GM12873 (cell line): Measurements from ENCODE around the gene EPAS1.

Source experiments
- TF ChIP-seq, protein P1 (sequence below): IDR thresholded peaks from 2 replicates; pipeline ENCODE4 v1.5.1; 2012; ENCODE audit warnings: low read depth, mild to moderate bottlenecking, moderate library complexity, low read length, control low read depth; ENCODE audit not compliant: insufficient read depth; ENCODE audit errors: missing control alignments

EPAS1 gene

DNA sequence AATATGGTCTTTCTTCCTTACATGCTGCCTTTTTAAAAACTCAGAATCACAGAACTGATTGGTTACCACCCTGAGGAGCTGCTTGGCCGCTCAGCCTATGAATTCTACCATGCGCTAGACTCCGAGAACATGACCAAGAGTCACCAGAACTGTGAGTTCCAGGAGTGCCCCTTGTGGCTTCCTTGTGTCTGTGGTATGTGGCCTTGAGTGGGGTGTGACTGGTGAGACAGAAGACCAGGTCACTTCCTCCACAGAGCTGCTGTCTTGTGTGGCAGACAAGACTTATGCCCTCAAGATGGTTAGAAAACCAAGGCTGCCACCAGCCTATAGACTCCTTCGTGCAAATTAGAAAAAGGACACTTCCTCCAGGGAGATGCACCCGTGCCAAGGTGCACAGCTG, 72.6 kb downstream of the EPAS1 start:
- TF ChIP-seq, protein P1, sequence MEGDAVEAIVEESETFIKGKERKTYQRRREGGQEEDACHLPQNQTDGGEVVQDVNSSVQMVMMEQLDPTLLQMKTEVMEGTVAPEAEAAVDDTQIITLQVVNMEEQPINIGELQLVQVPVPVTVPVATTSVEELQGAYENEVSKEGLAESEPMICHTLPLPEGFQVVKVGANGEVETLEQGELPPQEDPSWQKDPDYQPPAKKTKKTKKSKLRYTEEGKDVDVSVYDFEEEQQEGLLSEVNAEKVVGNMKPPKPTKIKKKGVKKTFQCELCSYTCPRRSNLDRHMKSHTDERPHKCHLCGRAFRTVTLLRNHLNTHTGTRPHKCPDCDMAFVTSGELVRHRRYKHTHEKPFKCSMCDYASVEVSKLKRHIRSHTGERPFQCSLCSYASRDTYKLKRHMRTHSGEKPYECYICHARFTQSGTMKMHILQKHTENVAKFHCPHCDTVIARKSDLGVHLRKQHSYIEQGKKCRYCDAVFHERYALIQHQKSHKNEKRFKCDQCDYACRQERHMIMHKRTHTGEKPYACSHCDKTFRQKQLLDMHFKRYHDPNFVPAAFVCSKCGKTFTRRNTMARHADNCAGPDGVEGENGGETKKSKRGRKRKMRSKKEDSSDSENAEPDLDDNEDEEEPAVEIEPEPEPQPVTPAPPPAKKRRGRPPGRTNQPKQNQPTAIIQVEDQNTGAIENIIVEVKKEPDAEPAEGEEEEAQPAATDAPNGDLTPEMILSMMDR = no peak

DNA sequence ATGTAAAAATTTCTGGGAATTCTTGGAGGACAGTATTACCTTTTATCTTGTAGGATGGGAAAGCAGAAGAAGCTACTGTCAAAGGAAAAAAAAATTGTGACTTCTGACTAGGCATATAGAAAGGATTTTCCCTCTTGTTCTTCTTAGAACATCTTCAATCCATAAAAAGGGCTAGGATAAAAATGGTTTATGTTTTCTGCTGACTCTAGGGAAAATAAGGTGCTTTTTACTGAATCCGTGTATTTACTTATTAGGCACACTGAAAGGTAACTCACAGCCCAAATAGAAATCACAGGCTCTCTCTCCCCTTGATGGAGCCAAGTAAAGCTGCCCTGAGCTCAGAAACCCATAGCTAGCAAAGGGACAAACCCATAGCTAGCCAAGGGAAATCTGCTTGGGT, 74.6 kb downstream of the EPAS1 start:
- TF ChIP-seq, protein P1 = no peak

DNA sequence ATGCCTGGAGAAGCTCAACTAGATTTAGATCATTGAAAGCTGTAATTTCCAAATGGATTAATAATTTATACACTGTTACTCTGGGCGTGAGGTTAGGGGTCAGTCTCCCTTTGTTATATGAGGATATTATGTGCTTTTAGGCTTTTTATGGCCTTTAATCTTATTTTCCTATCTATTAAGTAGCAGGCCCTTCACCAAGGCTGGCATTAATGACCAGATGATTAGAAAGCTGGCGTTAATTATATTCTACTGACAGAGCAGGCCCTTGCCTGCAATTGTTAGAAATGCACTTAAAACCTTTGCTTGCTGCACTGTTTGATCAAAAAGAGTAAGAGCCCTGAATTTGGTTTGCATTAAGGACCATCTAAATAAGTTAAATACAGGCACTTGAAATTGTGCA, 75.3 kb downstream of the EPAS1 start:
- TF ChIP-seq, protein P1 = no peak

DNA sequence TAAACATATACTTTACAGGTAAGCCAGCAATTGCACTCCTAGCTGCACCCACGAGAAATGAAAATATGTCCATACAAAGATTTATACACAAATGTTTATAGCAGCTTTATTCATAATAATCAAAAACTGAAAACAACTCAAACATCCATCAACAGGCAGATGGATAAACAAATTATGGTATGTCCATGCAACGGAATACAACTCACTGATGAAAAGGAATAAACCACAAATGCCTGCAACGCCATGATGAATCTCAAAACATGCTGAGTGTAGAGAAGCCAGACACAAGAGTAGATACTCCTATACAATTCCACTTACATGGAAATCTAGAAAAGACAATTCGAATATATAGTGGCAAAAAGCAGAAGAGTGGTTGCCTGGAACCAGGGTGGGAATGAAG, 76.0 kb downstream of the EPAS1 start:
- TF ChIP-seq, protein P1 = no peak

DNA sequence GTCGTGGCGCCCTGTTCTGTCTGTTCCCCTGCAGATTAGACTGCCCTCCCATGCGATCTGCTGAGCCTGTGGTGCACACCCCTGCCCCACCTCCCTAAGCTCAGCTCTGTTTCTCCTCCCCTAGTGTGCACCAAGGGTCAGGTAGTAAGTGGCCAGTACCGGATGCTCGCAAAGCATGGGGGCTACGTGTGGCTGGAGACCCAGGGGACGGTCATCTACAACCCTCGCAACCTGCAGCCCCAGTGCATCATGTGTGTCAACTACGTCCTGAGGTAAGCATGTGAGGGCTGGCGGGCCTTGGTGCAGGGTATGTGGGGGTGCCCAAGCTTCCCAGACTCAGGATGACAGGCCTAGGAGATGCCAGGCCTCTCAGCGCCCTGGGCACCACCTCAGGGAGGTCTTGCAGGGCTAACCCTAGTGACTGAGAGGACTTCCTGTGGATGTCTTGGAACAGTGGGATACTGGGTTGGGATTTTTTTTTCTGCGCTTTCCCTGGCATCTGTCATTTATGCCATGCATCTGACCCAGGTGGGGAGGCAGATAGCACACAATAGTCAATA, 78.4 kb downstream of the EPAS1 start:
- TF ChIP-seq, protein P1 = no peak

DNA sequence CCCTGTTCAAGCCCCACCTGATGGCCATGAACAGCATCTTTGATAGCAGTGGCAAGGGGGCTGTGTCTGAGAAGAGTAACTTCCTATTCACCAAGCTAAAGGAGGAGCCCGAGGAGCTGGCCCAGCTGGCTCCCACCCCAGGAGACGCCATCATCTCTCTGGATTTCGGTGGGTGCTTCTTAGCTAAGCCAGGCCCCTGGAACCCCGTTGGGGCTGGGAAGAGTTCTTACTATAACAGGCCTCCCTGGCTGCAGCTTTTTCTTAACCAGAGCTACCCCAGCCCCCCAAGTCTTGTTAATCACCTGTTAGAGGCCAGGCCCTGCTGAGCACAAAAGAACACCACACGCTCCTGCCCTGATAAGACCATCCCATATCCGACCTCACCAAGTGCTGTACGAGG, 79.4 kb downstream of the EPAS1 start:
- TF ChIP-seq, protein P1 = no peak

DNA sequence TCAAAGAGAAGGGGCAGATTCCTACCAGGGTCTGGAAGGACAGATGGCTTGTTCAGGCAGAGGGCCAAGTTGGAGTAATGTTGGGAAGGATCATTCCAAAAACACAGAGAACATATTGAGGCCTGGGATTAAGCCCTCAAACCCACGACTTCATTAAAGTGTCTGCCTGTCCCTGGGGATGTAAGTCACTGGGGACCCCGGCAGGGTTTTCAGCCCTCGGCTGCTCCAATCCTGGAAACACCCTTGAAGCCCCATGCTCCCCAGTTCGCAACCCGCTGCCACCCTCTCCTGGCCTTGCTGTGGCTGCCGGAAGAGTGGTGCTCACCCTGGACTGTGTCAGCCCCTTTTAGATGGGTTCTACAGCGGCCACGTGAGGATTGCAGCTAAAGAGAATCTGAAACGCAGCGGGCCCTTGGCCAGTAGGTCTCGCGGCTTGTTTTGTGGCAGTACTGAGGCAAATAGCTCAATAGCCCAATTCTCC, 79.9 kb downstream of the EPAS1 start:
- TF ChIP-seq, protein P1 = no peak
